A549 (cell line): ENCODE data around the gene GLUD2. TPM values are rescaled to one million over a fixed set of nuclear protein-coding genes. Genes with fewer than 3 reads are reported as not detected.

Experiments
- ATAC-seq, 2 experiments: fragments of 200-7000 bp in 1 of 2; fragments of >200 bp in 1 of 2; cut with Nextera tagmentation in 1 of 2; cut with Tn5 transposase in 1 of 2; 3 replicates each; pipeline versions ENCODE4 v1.8.0 to v1.9.1; 2018 to 2020; ENCODE audit warnings: mild to moderate bottlenecking in 1 of 2, moderate library complexity in 1 of 2
- CTCF ChIA-PET: fragments of 300-600 bp; sonication (Branson Sonifier 250); formaldehyde crosslinking; extraction: SDS; loops from one replicate; lab custom pipeline; 2021; ENCODE audit warnings: antibody characterized with exemption, inconsistent platforms; lab: Yijun Ruan, JAX
- POLR2A ChIA-PET: fragments of 350-600 bp; formaldehyde crosslinking; extraction: SDS; loops from one replicate; lab custom pipeline; 2021; ENCODE audit warnings: antibody characterized with exemption, inconsistent platforms; lab: Yijun Ruan, JAX
- DNase-seq, 2 experiments: peaks; one replicate each; pipeline versions ENCODE4 v3.0.0 to v3.0.0-alpha.2; 2011 to 2016; ENCODE audit warnings: low read depth in 1 of 2, low spot score in 1 of 2
- FAIRE-seq: peaks from 2 replicates; lab custom pipeline; 2011; peaks lifted over from hg19 to GRCh38; lab: Jason Lieb, UNC
- H3K27ac ChIP-seq, 2 experiments: fragments of >200 bp; sonication (Bioruptor Twin); formaldehyde crosslinking; 3 replicates each; pipeline ENCODE4 v1.5.1; 2016 to 2017
- H3K4me1 ChIP-seq: fragments of >200 bp; sonication (Bioruptor Twin); formaldehyde crosslinking; 3 replicates; pipeline ENCODE4 v1.6.1; 2016
- H3K4me2 ChIP-seq: fragments of >200 bp; sonication (Bioruptor Twin); formaldehyde crosslinking; 3 replicates; pipeline ENCODE4 v1.6.1; 2016
- H3K4me3 ChIP-seq: fragments of >200 bp; sonication (Bioruptor Twin); formaldehyde crosslinking; 3 replicates; pipeline ENCODE4 v1.5.1; 2016
- H3K9me3 ChIP-seq: fragments of >200 bp; sonication (Bioruptor Twin); formaldehyde crosslinking; 3 replicates; pipeline ENCODE4 v1.6.1; 2016
- ATOH8 ChIP-seq: fragments of 250-450 bp; sonication (Bioruptor Pico); IDR thresholded peaks from 2 replicates; pipeline ENCODE4 v1.5.0; 2020; ENCODE audit warnings: low read depth, mild to moderate bottlenecking, moderate library complexity
- CBX8 ChIP-seq: fragments of 200-600 bp; sonication (generic); IDR thresholded peaks from 2 replicates; pipeline ENCODE4 v1.6.1; 2016
- CEBPB ChIP-seq, 2 experiments: fragments of >200 bp in 1 of 2; sonication (Bioruptor Twin) in 1 of 2; formaldehyde crosslinking in 1 of 2; IDR thresholded peaks; 2 replicates each; pipeline ENCODE4 v1.6.1; 2012 to 2016
- EHF ChIP-seq: fragments of 250-450 bp; sonication (Bioruptor Pico); IDR thresholded peaks from 2 replicates; pipeline ENCODE4 v1.5.0; 2020; ENCODE audit warnings: mild to moderate bottlenecking
- ELK1 ChIP-seq: fragments of 150-350 bp; IDR thresholded peaks from 2 replicates; pipeline ENCODE4 v1.6.1; 2014; ENCODE audit warnings: low read depth, mild to moderate bottlenecking, low read length
- FOSL2 ChIP-seq, 2 experiments: fragments of 450-650 bp in 1 of 2; fragments of >200 bp in 1 of 2; sonication (Bioruptor Twin) in 1 of 2; formaldehyde crosslinking; IDR thresholded peaks; 2 replicates each; pipeline versions ENCODE4 v1.5.0 to v1.6.1; 2016 to 2020; ENCODE audit warnings: mild to moderate bottlenecking in 1 of 2, moderate library complexity in 1 of 2
- FOXS1 ChIP-seq: fragments of 250-450 bp; sonication (Bioruptor Pico); IDR thresholded peaks from 2 replicates; pipeline ENCODE4 v1.5.0; 2020; ENCODE audit warnings: mild to moderate bottlenecking, moderate library complexity
- HEYL ChIP-seq: fragments of 250-450 bp; sonication (Bioruptor Pico); IDR thresholded peaks from 2 replicates; pipeline ENCODE4 v1.8.0; 2021; ENCODE audit warnings: mild to moderate bottlenecking, moderate library complexity
- HMGXB4 ChIP-seq: fragments of 250-450 bp; sonication (Bioruptor Pico); IDR thresholded peaks from 2 replicates; pipeline ENCODE4 v1.5.0; 2021; ENCODE audit warnings: mild to moderate bottlenecking, moderate library complexity, borderline replicate concordance
- HOXA7 ChIP-seq: fragments of 250-450 bp; sonication (Bioruptor Pico); IDR thresholded peaks from 2 replicates; pipeline ENCODE4 v1.5.0; 2020; ENCODE audit warnings: mild to moderate bottlenecking, moderate library complexity
- JUN ChIP-seq, 2 experiments: fragments of >200 bp; sonication (Bioruptor Twin); formaldehyde crosslinking; IDR thresholded peaks; 2 replicates in 1 of 2; 3 replicates in 1 of 2; pipeline ENCODE4 v1.6.1; 2016 to 2017
- MAFK ChIP-seq: fragments of 450-650 bp; IDR thresholded peaks from 2 replicates; pipeline ENCODE4 v1.6.1; 2014; ENCODE audit not compliant: partially characterized antibody
- NFE2L2 ChIP-seq: fragments of 150-350 bp; conservative IDR thresholded peaks from 2 replicates; pipeline ENCODE4 v1.6.1; 2014; ENCODE audit warnings: low read length
- RAD21 ChIP-seq, 2 experiments: fragments of >200 bp in 1 of 2; sonication (Bioruptor Twin) in 1 of 2; formaldehyde crosslinking in 1 of 2; IDR thresholded peaks in 1 of 2; conservative IDR thresholded peaks in 1 of 2; 2 replicates in 1 of 2; 3 replicates in 1 of 2; pipeline ENCODE4 v1.6.1; 2012 to 2018; ENCODE audit warnings: inconsistent platforms in 1 of 2
- REST ChIP-seq: fragments of 200-600 bp; sonication (generic); IDR thresholded peaks from 2 replicates; pipeline ENCODE4 v1.6.1; 2016; ENCODE audit warnings: antibody characterized with exemption, mild to moderate bottlenecking, moderate library complexity
- RFX5 ChIP-seq: fragments of 450-650 bp; IDR thresholded peaks from 2 replicates; pipeline ENCODE4 v1.7.1; 2014; ENCODE audit warnings: antibody characterized with exemption, mild to moderate bottlenecking, moderate library complexity
- TP53 ChIP-seq: fragments of 250-450 bp; sonication (Bioruptor Pico); IDR thresholded peaks from 2 replicates; pipeline ENCODE4 v1.5.0; 2021; ENCODE audit warnings: mild to moderate bottlenecking, moderate library complexity
- WGBS: methylation state at CpG from one replicate; pipeline ENCODE4 v1.1.6; 2017; ENCODE audit errors: missing lambda C conversion rate; 5-methylcytosine and 5-hydroxymethylcytosine counted together
- polyA plus RNA-seq, 4 experiments: library from polyadenylated mRNA; depleted of rRNA in 3 of 4; stranded (reverse); fragments of >200 nt; fragmentation: RNase III in 1 of 4; extraction: RNeasy Plus Mini Kit Qiagen cat#74134 plus additional on column Dnase treatment in 1 of 4; gene quantifications; 2 replicates in 3 of 4; 3 replicates in 1 of 4; pipeline ENCODE4 v1.2.3, GENCODE V29; 2011 to 2017

The GLUD2 gene
- polyA plus RNA-seq, 2 of the 4 experiments (the other 2 are of a cell fraction), result 2.8 to 4.2 TPM

- ATAC-seq, result no peak
- 29% methylated on average over 4 of the region's 4 CpGs for whole genome bisulfite sequencing
- Histone ChIP-seq H3K4me1 (no peaks in the 10 kb centered on the region), H3K27ac (no peak overlapping the region), H3K4me2 (no peak overlapping the region), H3K9me3 (no peaks in the 10 kb centered on the region), H3K4me3 (no peak overlapping the region)
- DNase-seq, result no peak
- ChIA-PET POLR2A (no interaction called here), CTCF (no interaction called here)
- TF ChIP-seq FOSL2 (IDR thresholded peaks at IDR 0.05), result no peak
- TF ChIP-seq FOSL2 (CRISPR knock-in tag; IDR thresholded peaks at IDR 0.05), result no peak
- TF ChIP-seq REST, result no peak
- no peak for TF ChIP-seq TP53 (CRISPR knock-in tag)
- TF ChIP-seq RFX5, result no peak
- TF ChIP-seq RAD21 (conservative IDR thresholded peaks at IDR 0.05 in 1 of 2, IDR thresholded peaks at IDR 0.05 in 1 of 2), result no peak
- no peak for TF ChIP-seq JUN (IDR thresholded peaks at IDR 0.05)
- TF ChIP-seq HOXA7 (CRISPR knock-in tag), result no peak
- no peak for TF ChIP-seq ELK1
- TF ChIP-seq CBX8, result no peak
- no peak for FAIRE-seq
Measured at GRCh38 chrX:121030083-121030482, 17.3 kb upstream of the GLUD2 start.

- CTCF ChIA-PET, result interaction anchor here (0.9 to 1.2 kb wide), 2 partner anchors 13 to 15 kb away, joined by 3 read pairs; partner anchors contain the start of gene GLUD2
- no peak overlapping the region for H3K4me3 ChIP-seq
Measured at GRCh38 chrX:121032531-121032930, 14.9 kb upstream of the GLUD2 start.

More at GRCh38 chrX:121032531-121032930, 14.9 kb upstream of the GLUD2 start:
- TF ChIP-seq FOXS1 (CRISPR knock-in tag) (no peak), HOXA7 (CRISPR knock-in tag) (no peak), NFE2L2 (no peak), CBX8 (no peak), HEYL (no peak), EHF (CRISPR knock-in tag) (no peak), ATOH8 (no peak), MAFK (no peak), CEBPB (IDR thresholded peaks at IDR 0.05) (no peak), ELK1 (no peak), HMGXB4 (CRISPR knock-in tag) (no peak)
- H3K4me2 ChIP-seq, result no peak overlapping the region
- FAIRE-seq (no peak), ATAC-seq (no peak), DNase-seq (no peak)
- POLR2A ChIA-PET, result no interaction called here
- no peak overlapping the region for H3K27ac ChIP-seq
- no peaks in the 10 kb centered on the region for H3K9me3 ChIP-seq
- 2% methylated on average over 2 of the region's 2 CpGs for WGBS
- H3K4me1 ChIP-seq, result no peaks in the 10 kb centered on the region
